OCI-LY3 (cell line): Measurements from ENCODE around the gene JARID2.

Experiments used
- CTCF ChIP-seq: fragments of 200-600, 300-600 bp; sonication (generic); IDR thresholded peaks from 2 replicates; pipeline ENCODE4 v1.5.1; 2014; ENCODE audit warnings: antibody characterized with exemption, low read length, low read depth
- EZH2phosphoT487 ChIP-seq: fragments of 200-600 bp; shearing (Covaris generic); IDR thresholded peaks from 2 replicates; pipeline ENCODE4 v1.6.1; 2018; ENCODE audit warnings: antibody characterized with exemption, mixed run types, low read depth

- no peak for TF ChIP-seq CTCF
- TF ChIP-seq EZH2phosphoT487: no peak
These were observed 47.8 kb downstream of the JARID2 start for GRCh38 chr6:15293674-15294073.
